HepG2 (cell line): ENCODE measurements around the gene BEX2. TPM values are rescaled to one million over a fixed set of nuclear protein-coding genes. Genes with fewer than 3 reads are reported as not detected.

Experiments used
- ATAC-seq: fragments of 200-7000 bp; cut with Tn5 transposase; 3 replicates; pipeline ENCODE4 v1.9.1; 2020; ENCODE audit warnings: mild to moderate bottlenecking, moderate library complexity
- BruUV-seq: library from RNA; stranded (reverse); fragments of 400-500 nt; replicated peaks from 2 replicates; lab custom pipeline; 2021; lab: Mats Ljungman, UMichigan
- CTCF ChIA-PET: fragments of 300-600 bp; formaldehyde crosslinking; extraction: SDS; loops from one replicate; lab custom pipeline; 2021; ENCODE audit warnings: low total read pairs, inconsistent platforms, low intra/inter-chr PET ratio; lab: Yijun Ruan, JAX
- POLR2A ChIA-PET: fragments of 350-600 bp; sonication (Branson Sonifier 250); formaldehyde crosslinking; loops from one replicate; lab custom pipeline; 2020; ENCODE audit warnings: antibody characterized with exemption, inconsistent platforms; lab: Yijun Ruan, JAX
- DNase-seq: peaks from one replicate; pipeline ENCODE4 v3.0.0-alpha.2; 2015; ENCODE audit warnings: low spot score
- FAIRE-seq: peaks from 3 replicates; lab custom pipeline; 2011; peaks lifted over from hg19 to GRCh38; lab: Jason Lieb, UNC
- H2AFZ ChIP-seq: one replicate; pipeline ENCODE4 v1.6.1; 2011; ENCODE audit warnings: low read length, inconsistent platforms
- H3K27ac ChIP-seq: fragments of 300-600 bp; 3 replicates; pipeline ENCODE4 v1.8.0; 2011; ENCODE audit warnings: mixed run types, mild to moderate bottlenecking, mixed read lengths, low read length, inconsistent platforms; ENCODE audit not compliant: insufficient read depth; ENCODE audit errors: extremely low read length
- H3K27me3 ChIP-seq, 2 experiments: fragments of 200-600 bp in 1 of 2; 2 replicates in 1 of 2; 3 replicates in 1 of 2; pipeline versions ENCODE4 v1.6.0 to v1.8.0; 2011; ENCODE audit warnings: low read length in 2 of 2, mild to moderate bottlenecking in 2 of 2, moderate library complexity in 2 of 2, inconsistent platforms in 1 of 2; ENCODE audit not compliant: insufficient read depth in 2 of 2, control insufficient read depth in 1 of 2
- H3K36me3 ChIP-seq, 2 experiments: fragments of 200-600 bp in 1 of 2; replicated peaks in 1 of 2; 2 replicates in 1 of 2; 3 replicates in 1 of 2; pipeline versions ENCODE4 v1.5.1 to v1.8.0; 2011; ENCODE audit warnings: low read length in 2 of 2, inconsistent platforms in 1 of 2; ENCODE audit not compliant: insufficient read depth in 2 of 2, control insufficient read depth in 1 of 2
- H3K4me1 ChIP-seq: 2 replicates; pipeline ENCODE4 v1.5.1; 2012; ENCODE audit warnings: low read length, inconsistent platforms; ENCODE audit not compliant: insufficient read depth
- H3K4me2 ChIP-seq: 2 replicates; pipeline ENCODE4 v1.6.0; 2011; ENCODE audit warnings: low read depth, low read length, inconsistent platforms
- H3K4me3 ChIP-seq, 3 experiments: fragments of 200-600 bp in 1 of 3; sonication (generic), shearing (Covaris generic) in 1 of 3; replicated peaks in 1 of 3; 2 replicates each; pipeline ENCODE4 v1.5.1; 2011 to 2016; ENCODE audit warnings: low read length in 3 of 3, inconsistent platforms in 2 of 3, low read depth in 2 of 3, mild to moderate bottlenecking in 2 of 3, control low read depth in 1 of 3, mixed read lengths in 1 of 3; ENCODE audit not compliant: insufficient read depth in 1 of 3
- H3K79me2 ChIP-seq: one replicate; pipeline ENCODE4 v1.6.1; 2011; ENCODE audit warnings: low read length, inconsistent platforms; ENCODE audit not compliant: insufficient read depth
- H3K9ac ChIP-seq: 2 replicates; pipeline ENCODE4 v1.6.0; 2011; ENCODE audit warnings: mild to moderate bottlenecking, low read depth, low read length, inconsistent platforms; ENCODE audit not compliant: insufficient read depth
- H3K9me3 ChIP-seq: 2 replicates; pipeline ENCODE4 v1.5.1; 2012; ENCODE audit warnings: mild to moderate bottlenecking, low read length
- H4K20me1 ChIP-seq: 2 replicates; pipeline ENCODE4 v1.6.0; 2011; ENCODE audit warnings: inconsistent platforms, mild to moderate bottlenecking, low read length, moderate library complexity; ENCODE audit not compliant: insufficient read depth
- BCL6 ChIP-seq: IDR thresholded peaks from 2 replicates; pipeline ENCODE4 v1.6.1; 2016; ENCODE audit warnings: missing genetic modification reagents, missing compliant biosample characterization
- IRF2 ChIP-seq: IDR thresholded peaks from 2 replicates; pipeline ENCODE4 v1.6.1; 2018; ENCODE audit warnings: missing genetic modification reagents, missing compliant biosample characterization
- MAFF ChIP-seq: IDR thresholded peaks from 2 replicates; pipeline ENCODE4 v1.6.1; 2011; ENCODE audit warnings: low read depth, low read length, improper control_type of control experiment
- PBX3 ChIP-seq: sonication (generic); formaldehyde crosslinking; IDR thresholded peaks from 2 replicates; pipeline ENCODE4 v1.8.1; 2023; ENCODE audit warnings: missing genetic modification reagents, inconsistent platforms, borderline replicate concordance
- ZNF335 ChIP-seq: sonication (generic); formaldehyde crosslinking; IDR thresholded peaks from 2 replicates; pipeline ENCODE4 v1.4.0; 2020; ENCODE audit warnings: missing genetic modification reagents
- WGBS: methylation state at CpG from one replicate; pipeline ENCODE4 v1.1.6; 2017; ENCODE audit warnings: low lambda C conversion rate; 5-methylcytosine and 5-hydroxymethylcytosine counted together
- in situ Hi-C: cut with HindIII; loops from 2 replicates; pipeline ENCODE4 v1.10.0; 2017; ENCODE audit warnings: low pct_unique_long_range_greater_than_20kb; ENCODE audit not compliant: extremely low pct_ligation_motif_present
- intact Hi-C: fragments of 100-400 bp; cut with micrococcal nuclease; formaldehyde crosslinking; loops from one replicate; pipeline ENCODE4 v1.10.0; 2022; ENCODE audit not compliant: unreplicated experiment
- polyA plus RNA-seq, 8 experiments: library from polyadenylated mRNA; depleted of rRNA in 3 of 8; stranded (reverse) in 7 of 8; unstranded in 1 of 8; fragments of >200 nt; fragmentation: Illumina TruSeq in 4 of 8; extraction: Trizol in 4 of 8; gene quantifications; 2 replicates each; pipeline versions ENCODE4 v1.2.1 to v1.2.3, GENCODE V29; 2011 to 2016; ENCODE audit warnings: low read depth in 4 of 8, missing spikeins in 1 of 8, mixed read lengths in 1 of 8; ENCODE audit not compliant: insufficient read depth in 1 of 8
- total RNA-seq, 5 experiments: library from RNA; depleted of rRNA; stranded (reverse); fragments of >200 nt; fragmentation: Illumina TruSeq; extraction: Trizol; gene quantifications; 2 replicates each; pipeline ENCODE4 v1.2.3, GENCODE V29; 2016; ENCODE audit warnings: low read depth in 1 of 5
- TF ChIP-seq, protein P1 (sequence below): sonication (generic); formaldehyde crosslinking; IDR thresholded peaks from 2 replicates; pipeline ENCODE4 v1.5.0; 2020; ENCODE audit warnings: mild to moderate bottlenecking, missing genetic modification reagents, moderate library complexity
- TF ChIP-seq, protein P2 (sequence below): sonication (generic); formaldehyde crosslinking; IDR thresholded peaks from 2 replicates; pipeline ENCODE4 v1.4.0; 2020; ENCODE audit warnings: missing genetic modification reagents

Gene BEX2
- total and polyA plus RNA-seq, 2 of the 13 experiments (the other 11 are each of a cell fraction or from before 2014, with no cell fraction given), result 0.46 to 0.54 TPM

GRCh38 chrX:103329991-103330390 lies 19.2 kb upstream of the BEX2 start, which contains the start of gene TCEAL7 (continued):
- no peak for TF ChIP-seq PBX3 (CRISPR knock-in tag)
- TF ChIP-seq ZNF335 (CRISPR knock-in tag), result no peak
- TF ChIP-seq IRF2 (CRISPR knock-in tag), result no peak
- TF ChIP-seq BCL6 (CRISPR knock-in tag), result no peak
- TF ChIP-seq, protein P1, sequence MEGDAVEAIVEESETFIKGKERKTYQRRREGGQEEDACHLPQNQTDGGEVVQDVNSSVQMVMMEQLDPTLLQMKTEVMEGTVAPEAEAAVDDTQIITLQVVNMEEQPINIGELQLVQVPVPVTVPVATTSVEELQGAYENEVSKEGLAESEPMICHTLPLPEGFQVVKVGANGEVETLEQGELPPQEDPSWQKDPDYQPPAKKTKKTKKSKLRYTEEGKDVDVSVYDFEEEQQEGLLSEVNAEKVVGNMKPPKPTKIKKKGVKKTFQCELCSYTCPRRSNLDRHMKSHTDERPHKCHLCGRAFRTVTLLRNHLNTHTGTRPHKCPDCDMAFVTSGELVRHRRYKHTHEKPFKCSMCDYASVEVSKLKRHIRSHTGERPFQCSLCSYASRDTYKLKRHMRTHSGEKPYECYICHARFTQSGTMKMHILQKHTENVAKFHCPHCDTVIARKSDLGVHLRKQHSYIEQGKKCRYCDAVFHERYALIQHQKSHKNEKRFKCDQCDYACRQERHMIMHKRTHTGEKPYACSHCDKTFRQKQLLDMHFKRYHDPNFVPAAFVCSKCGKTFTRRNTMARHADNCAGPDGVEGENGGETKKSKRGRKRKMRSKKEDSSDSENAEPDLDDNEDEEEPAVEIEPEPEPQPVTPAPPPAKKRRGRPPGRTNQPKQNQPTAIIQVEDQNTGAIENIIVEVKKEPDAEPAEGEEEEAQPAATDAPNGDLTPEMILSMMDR (CRISPR knock-in tag), result no peak
- no peak for TF ChIP-seq MAFF

DNA sequence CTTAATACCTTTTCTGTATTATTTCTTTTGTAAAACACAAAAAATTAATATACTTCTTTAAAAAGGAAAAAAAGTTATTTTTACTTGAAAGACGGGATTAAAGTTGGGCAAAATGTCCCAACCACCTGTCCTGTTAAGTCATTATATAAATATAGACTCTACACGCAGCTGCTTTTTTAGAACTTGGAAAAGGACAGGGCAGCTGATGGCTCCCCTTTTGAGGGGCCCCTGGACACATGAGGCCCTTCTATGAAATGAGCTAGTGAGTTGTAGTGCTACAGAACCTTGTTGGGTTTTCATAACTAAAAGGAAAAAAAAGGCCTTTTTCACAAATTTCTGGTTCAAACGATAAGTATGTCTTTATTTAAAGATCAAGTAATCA lies 600 bp upstream of the BEX2 start:
- no peaks in the 10 kb centered on the region for H3K79me2 ChIP-seq
- 1% methylated on average over 3 of the region's 3 CpGs for WGBS
- H3K9me3 ChIP-seq, result no peaks in the 10 kb centered on the region
- BruUV-seq, result no TSS peak
- intact Hi-C loops, result no loop called here
- in situ Hi-C loops, result no loop called here
- H3K4me2 ChIP-seq, result no peak overlapping the region
- TF ChIP-seq, protein P2, sequence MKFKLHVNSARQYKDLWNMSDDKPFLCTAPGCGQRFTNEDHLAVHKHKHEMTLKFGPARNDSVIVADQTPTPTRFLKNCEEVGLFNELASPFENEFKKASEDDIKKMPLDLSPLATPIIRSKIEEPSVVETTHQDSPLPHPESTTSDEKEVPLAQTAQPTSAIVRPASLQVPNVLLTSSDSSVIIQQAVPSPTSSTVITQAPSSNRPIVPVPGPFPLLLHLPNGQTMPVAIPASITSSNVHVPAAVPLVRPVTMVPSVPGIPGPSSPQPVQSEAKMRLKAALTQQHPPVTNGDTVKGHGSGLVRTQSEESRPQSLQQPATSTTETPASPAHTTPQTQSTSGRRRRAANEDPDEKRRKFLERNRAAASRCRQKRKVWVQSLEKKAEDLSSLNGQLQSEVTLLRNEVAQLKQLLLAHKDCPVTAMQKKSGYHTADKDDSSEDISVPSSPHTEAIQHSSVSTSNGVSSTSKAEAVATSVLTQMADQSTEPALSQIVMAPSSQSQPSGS (CRISPR knock-in tag), result no peak
- no peak overlapping the region for H3K4me3 ChIP-seq
- H3K27ac ChIP-seq, result no peak overlapping the region
- H3K27me3 ChIP-seq, result no peaks in the 10 kb centered on the region
- FAIRE-seq, result no peak
- H3K4me1 ChIP-seq, result no peaks in the 10 kb centered on the region
- DNase-seq, result no peak
- no peak overlapping the region for H3K9ac ChIP-seq
- H3K36me3 ChIP-seq, result no peaks in the 10 kb centered on the region
- ATAC-seq, result no peak
- CTCF ChIA-PET, result no interaction called here
- H2AFZ ChIP-seq, result no peak overlapping the region
- POLR2A ChIA-PET, result no interaction called here
- H4K20me1 ChIP-seq, result no peaks in the 10 kb centered on the region
